GM19328 (cell line): ENCODE measurements around the gene FOXO6.

ENCODE experiments used
- ATAC-seq: cut with Tn5 transposase; IDR thresholded peaks from one replicate; pipeline ENCODE4 v1.9.1; 2021; ENCODE audit warnings: mild to moderate bottlenecking, moderate library complexity; ENCODE audit not compliant: unreplicated experiment

Gene FOXO6

DNA sequence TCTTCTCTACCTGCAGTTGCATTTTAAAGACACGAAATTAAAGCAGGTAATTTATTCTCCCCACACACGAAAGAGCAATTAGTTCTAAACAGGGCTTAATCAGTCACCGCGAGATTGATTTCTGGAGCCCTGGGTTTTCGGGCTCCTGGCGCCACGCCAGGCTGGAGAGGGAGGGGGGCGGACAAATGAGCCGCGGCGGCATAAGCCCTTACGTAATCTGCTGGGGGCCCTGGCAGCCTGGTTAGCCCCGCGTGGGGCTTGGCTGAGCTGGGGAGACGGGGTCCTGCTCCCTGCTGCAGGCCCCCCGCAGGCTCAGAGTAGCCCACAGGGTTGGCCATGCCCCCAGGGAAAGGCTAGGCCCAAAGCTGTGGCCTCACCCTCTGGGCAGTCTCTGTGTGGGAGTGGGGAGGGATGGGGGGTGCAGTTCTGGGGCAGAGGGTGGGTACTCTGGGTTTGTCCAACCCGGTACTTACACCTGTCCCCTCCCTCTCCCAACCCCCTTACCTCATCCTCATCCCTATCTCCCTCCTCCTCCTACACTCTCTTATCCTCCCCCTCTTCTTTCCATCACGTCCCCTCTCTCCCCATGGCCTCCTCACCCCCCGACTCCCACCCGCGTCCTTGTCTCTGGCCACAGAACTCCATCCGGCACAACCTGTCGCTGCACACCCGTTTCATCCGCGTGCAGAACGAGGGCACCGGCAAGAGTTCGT is 19.9 kb downstream of the FOXO6 start:
- ATAC-seq = no peak

DNA sequence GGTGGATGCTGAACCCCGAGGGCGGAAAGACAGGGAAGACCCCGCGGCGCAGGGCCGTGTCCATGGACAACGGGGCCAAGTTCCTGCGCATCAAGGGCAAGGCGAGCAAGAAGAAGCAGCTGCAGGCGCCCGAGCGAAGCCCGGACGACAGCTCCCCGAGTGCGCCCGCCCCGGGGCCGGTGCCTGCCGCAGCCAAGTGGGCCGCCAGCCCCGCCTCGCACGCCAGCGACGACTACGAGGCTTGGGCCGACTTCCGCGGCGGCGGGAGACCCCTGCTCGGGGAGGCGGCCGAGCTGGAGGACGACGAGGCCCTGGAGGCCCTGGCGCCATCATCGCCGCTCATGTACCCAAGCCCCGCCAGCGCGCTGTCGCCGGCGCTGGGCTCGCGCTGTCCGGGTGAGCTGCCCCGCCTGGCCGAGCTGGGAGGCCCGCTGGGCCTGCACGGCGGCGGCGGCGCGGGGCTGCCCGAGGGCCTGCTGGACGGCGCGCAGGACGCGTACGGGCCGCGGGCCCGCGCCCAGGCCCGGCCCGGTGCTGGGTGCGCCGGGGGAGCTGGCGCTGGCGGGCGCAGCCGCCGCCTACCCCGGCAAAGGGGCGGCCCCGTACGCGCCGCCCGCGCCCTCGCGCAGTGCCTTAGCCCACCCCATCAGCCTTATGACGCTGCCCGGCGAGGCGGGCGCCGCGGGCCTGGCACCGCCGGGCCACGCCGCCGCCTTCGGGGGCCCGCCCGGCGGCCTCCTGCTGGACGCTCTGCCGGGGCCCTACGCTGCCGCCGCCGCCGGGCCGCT is 20.7 kb downstream of the FOXO6 start:
- no peak for ATAC-seq

DNA sequence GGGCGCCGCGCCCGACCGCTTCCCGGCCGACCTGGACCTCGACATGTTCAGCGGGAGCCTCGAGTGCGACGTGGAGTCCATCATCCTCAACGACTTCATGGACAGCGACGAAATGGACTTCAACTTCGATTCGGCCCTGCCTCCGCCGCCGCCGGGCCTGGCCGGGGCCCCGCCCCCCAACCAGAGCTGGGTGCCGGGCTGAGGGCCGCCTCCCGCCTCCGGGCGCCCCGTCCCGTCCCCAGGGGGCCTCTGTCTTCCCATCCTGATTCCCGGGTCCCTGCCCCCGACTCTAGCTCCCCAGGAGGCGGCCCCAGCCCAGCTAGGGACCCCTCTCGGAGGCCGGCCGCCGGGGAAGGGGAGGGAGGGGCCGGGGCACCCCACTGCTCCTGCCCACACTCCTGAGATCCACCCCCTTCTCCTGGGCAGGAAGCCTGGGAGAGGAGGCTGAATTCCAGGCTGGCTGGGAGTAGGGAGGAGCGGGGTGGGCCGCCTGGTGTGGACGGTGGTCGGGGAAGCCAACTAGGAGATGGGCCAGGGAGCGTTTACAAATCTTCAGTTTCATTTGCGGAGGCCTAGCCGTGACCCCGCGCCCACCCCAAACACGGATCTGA is 21.4 kb downstream of the FOXO6 start:
- ATAC-seq = no peak

DNA sequence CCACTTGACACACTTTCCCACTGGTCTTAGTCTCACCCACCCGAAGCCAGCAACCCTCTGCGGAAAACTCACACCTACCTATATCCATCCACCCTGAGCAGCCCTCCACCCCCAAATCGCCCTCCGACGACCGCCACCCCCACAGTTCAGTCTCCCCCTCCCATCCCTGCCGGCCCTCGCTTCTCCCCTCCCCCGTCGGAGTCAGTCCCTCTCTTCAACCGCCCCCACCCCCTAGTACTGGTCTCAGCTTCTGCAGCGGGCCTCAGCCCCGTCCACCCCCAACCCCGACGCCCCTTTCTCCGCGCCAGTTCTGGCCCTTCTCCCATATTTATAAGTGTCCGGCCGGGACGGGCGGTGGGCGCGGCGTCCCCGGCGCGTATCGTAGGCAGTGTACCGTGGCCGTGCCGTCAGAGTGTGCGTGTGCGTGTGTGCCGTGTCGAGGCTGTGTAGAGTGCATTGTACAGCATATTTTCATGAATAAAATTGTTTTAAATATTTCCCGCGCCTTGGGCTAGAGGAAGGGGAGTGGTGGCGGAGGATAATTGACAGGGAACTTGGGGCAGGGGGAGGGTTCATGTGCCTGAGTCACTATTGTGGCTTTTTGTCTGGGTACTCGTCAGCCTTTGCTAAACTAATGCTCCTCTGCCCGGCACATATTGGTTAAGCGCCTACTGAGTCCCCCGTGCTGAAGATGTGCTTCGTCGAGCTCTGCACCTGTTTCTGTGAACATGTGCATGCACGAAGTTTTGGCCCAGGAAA is 22.0 kb downstream of the FOXO6 start:
- no peak for ATAC-seq

- no peak for ATAC-seq
Observed at GRCh38 chr1:41384579-41384978, 23.3 kb downstream of the FOXO6 start.

- no peak for ATAC-seq
Observed at GRCh38 chr1:41385398-41386195, 24.4 kb downstream of the FOXO6 start.

DNA sequence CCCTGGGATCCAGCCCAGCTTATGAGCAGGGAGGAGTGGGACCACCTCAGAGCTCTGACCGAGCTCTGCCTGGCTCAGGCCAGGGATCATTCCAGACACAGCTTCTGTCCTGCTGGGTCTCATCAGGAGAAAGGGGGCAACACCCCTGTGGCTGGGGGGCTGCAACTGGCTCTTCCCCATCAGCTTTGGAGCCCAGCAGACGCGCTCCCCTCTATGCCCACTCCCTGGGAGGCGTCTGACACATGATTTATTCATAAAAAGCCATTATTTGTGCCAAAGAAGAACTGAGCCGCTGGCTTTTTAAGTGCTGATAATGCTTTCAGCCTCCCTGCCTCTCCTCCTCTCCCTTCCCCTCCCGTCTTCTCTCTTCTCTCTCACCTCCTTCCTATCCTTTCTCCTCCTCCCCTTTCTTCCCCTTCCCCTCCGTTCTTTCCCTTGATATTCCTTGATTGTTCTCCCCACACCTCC is 25.0 kb downstream of the FOXO6 start:
- ATAC-seq = no peak

DNA sequence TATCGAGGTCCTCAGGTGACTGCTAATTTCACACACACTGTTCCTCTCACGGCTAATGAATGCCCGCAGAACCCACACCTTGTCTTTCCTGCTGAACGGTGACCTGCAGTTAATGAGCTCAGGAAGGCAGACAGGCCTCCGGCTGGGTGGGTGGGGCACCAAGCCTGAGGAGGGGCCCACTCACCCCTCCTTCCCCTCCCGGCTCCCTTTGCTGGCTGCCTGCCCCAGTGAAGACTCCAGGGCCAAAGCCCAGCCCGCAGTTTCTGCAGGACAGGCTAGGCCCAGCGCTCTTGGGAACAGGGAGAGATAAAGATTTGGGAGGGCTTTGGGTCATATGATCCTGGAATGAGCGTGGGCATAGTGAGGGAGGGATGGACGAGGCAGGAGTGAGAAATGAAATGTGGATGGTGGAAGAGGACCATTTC is 26.4 kb downstream of the FOXO6 start:
- ATAC-seq = no peak

DNA sequence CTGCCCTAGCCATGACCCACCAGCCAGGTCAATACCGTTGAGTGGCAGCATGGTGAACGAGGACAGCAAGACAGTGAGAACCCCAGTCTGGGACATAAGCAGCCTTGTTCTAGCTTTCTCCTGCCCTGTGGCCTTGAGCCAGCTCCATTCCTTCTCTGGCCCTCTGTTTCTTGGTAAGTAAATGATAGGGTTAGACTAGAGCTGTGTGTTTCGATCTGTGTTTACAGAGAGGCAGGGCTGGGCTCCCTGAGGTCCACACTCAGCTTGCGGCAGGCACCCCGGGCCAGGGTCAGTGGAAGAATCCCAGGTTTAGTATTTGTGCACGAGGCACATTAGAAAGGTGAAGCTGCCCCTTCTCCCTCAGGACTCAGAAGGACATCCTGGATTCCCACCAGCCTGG is 27.3 kb downstream of the FOXO6 start:
- no peak for ATAC-seq

GRCh38 chr1:41389009-41389408 is 27.8 kb downstream of the FOXO6 start:
- ATAC-seq = no peak

GRCh38 chr1:41390166-41390565 is 28.9 kb downstream of the FOXO6 start:
- ATAC-seq = no peak

GRCh38 chr1:41390573-41390972 is 29.3 kb downstream of the FOXO6 start:
- ATAC-seq = no peak

- no peak for ATAC-seq
Observed at GRCh38 chr1:41391834-41392527, 30.7 kb downstream of the FOXO6 start.

DNA sequence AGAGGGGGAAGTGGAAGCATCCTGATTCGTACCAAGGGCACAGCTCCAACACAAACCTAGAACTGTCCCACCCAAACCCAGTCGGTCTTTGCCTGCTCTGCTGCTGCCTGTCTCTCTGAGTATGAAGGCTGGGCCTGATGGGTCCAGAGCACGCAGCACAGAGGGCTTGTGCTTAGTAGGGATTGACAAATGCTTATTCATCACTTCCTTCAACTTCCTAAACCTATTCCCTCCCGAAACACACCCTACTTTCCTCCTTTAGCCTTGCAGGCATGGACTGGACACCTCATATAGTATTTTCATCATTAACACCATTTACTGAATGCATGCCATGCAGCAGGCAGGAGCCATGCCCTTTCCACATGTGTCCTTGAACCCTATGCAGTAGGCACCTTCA is 31.3 kb downstream of the FOXO6 start:
- no peak for ATAC-seq

DNA sequence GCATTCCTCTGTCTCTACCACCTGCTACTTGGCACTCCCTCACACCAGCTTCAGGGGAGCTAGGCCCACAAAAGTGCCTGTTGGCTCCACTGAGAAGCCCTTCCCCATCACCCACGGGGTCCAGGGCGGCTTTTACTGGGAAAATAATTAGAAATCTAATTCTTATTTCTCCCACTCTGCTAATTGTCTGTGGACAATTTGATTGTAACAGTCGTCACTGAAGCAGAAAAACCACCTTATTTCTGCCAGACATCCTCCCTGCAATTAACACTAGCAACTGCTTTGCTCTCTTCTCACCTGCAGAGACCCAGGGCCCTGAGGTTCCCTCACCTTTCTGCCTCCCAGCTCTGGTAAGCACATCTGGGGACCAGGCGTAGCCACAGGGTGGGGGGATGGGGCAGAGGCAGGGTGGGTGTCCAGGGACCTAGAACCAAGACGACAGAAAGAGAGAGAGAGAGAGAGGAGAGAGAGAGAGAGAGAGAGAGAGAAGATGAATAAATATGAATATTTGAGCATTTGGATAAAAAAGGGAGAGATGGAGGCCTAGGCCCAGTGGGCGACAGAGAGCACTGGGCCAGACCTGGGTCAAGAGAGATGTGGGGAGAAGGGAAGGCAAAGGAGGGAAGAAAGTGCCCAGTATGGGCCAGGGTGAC is 32.6 kb downstream of the FOXO6 start:
- no peak for ATAC-seq

GRCh38 chr1:41394369-41394744 is 33.1 kb downstream of the FOXO6 start:
- no peak for ATAC-seq

GRCh38 chr1:41394959-41395956 is 34.0 kb downstream of the FOXO6 start:
- ATAC-seq = no peak

GRCh38 chr1:41396084-41396483 is 34.9 kb downstream of the FOXO6 start:
- ATAC-seq = no peak
